HS-5 (cell line): ENCODE data around the gene PSMC2.

Experiments
- DNase-seq: peaks from one replicate; pipeline ENCODE4 v3.0.0-alpha.2; 2012; ENCODE audit warnings: low read depth

PSMC2 gene

DNA sequence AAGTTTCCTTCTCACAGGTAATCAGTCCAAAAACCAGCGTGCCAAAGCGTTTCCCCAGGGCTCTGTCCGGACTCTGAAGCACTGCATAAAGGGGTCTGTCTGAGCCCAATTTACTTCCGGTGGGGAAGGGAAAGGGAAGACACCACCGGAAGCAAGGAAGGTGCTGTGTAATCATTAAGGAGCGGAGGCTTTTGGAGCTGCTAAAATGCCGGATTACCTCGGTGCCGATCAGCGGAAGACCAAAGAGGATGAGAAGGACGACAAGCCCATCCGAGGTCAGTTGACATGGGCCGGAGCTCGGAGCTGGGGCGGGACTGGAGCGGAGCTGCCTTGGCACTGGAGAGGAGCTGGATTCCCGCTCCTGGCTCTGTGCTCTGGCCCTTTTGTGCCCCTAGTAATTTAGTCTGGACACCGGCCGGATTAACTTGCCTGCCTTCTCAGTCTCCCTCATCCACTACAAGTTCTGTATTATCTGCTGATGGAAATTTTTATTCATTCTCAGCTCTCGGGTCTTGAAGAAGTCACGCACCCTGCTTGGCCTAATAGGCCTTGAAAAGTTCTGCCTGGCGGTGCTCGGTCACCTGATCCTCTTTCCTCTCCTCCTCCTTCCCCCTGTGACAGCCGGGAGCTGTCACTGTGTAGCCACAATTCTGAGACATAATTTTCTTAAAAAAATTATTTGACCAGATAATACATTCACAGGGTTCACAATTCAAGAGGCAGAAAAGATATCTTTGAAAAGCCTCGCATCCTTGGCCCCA lies at the start of gene PSMC2:
Gene PSMC2, plus strand, starts transcription at position 137 of the 761 bp plus-strand sequence. Its CDS starts 69 bp downstream, at position 206.
- peak; percentile 54 for DNase-seq

GRCh38 chr7:103297837-103298179 lies 49.6 kb upstream of the PSMC2 start:
- no peak for DNase-seq

GRCh38 chr7:103299660-103300059 lies 47.8 kb upstream of the PSMC2 start:
- no peak for DNase-seq

- DNase-seq: no peak
These were observed 46.0 kb upstream of the PSMC2 start for GRCh38 chr7:103301441-103301840.

- DNase-seq: no peak
These were observed 39.8 kb upstream of the PSMC2 start for GRCh38 chr7:103307503-103308231.

- DNase-seq: no peak
These were observed 32.6 kb upstream of the PSMC2 start for GRCh38 chr7:103314852-103315251.

DNA sequence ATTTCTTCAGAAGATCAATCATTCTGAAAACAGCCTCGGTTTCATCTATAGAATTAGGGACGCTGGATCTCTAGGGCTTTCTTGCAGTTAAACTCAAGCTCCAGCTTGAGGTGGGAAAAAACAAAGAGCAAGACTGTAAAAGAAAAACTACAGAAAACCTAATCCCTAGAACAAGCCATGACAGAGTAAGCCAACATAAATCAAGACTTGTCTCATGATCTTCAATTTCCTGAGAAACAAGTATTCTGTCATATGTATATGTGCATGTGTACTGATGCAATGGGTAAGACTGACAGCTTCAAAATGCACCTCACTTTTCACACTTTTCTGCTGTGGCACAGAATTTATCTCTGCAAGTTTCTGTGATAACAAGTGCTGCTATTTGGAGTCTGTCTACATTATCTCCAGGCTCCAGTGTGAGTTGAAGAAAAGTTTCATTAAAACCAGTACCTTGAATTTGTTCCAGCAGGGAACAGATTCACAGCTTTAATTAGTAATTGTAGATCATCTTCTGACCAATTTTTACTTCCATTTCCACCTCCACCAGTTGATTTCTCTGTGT lies 31.0 kb upstream of the PSMC2 start:
- no peak for DNase-seq

GRCh38 chr7:103317009-103317408 lies 30.4 kb upstream of the PSMC2 start:
- no peak for DNase-seq

DNA sequence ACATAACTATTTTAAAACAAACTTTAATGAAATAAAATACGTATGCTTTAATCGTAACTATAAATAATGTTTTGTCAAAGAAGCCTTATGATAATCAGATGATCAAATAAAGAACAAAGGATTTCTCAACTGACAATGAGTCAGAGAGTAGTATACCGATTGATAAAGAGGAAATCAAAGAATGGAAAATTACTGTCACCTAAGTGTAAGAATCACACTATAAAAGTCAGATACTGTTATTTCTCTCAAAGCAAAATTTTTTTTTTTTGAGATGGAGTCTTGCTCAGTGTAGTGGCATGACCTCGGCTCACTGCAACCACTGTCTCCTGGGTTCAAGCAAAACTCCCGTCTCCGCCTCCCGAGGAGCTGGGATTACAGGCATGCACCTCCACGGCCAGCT lies 21.7 kb upstream of the PSMC2 start:
- no peak for DNase-seq

DNA sequence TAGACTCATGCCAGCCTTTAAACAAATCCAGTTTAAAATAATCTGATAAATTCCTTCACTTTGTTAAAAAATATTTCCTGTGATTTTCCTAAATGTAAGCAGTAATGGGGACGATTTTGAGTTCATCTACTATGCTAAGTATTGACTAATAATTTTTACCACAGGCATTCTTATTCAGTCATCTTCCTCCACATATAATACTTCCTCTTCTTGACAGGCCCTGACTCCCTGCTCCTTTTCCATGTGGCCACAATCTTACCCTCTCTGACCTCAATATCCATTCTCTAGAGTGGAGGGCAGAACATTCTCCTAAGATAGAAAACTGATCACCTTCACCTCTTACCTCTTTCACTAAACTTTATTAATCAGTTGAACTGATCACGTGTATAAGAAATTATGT lies 10.7 kb upstream of the PSMC2 start:
- no peak for DNase-seq

GRCh38 chr7:103338864-103339263 lies 8.6 kb upstream of the PSMC2 start:
- DNase-seq: no peak

- no peak for DNase-seq
These were observed 6.0 kb upstream of the PSMC2 start for GRCh38 chr7:103341466-103341865.

- DNase-seq: no peak
These were observed 4.1 kb upstream of the PSMC2 start for GRCh38 chr7:103343332-103343731.

DNA sequence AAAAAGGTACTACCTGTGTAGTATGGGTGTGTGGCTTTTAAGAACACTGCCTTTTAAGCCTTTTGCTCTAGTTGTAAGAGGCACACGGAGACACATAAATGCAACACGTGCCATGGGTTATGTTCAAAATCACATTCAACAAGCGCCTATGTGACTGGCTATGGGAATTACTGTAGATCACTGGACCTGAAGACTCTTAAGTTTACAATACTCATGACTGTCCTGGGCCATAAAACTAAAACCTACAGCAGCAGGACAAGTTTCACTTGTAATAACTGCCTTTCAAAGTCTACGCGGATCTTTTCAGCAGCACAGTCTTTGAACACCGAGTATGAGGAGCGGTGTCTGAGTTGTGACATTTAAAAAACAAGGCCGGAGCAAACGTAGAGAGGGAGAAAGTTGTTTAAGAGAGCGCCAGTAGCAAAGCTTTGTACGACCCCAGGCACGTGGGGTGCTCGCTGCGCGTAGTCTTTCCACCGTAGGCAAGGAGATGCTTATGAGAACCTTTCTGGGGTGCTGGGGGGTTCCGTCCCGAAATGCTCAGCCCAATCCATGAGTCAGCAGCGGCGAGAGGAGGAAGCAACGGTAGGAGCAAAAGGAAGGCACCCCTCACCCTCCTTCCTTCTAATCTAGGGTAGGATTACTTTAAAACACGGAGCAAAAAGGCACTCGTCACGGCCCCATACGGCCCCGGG lies 3.5 kb upstream of the PSMC2 start:
- DNase-seq: no peak

- DNase-seq: peak; percentile 70
These were observed 2.8 kb upstream of the PSMC2 start, which contains the start of gene DNAJC2 for GRCh38 chr7:103344453-103345149. TSS of gene DNAJC2 (minus strand) at chr7:103344767. CDS start at chr7:103344622, 145 bp downstream.

DNA sequence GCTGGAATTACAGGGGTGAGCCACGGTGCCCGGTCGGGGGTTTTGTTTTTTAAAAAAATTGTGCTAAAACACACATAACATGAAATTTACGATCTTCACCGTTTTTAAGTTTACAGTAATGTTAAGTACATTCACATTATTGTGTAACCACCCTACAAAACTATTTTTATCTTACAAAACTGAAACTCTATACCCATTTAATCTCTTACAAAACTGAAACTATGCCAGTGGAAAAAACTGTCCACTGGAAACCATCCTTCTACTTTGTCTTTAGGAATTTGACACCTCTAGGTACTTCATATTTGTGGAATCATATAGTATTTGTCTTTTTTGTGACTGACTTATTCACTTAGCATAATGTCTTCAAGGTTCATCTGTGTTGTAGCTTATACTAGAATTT lies 1.0 kb upstream of the PSMC2 start:
- DNase-seq: no peak

GRCh38 chr7:103348452-103348851 lies 1.0 kb downstream of the PSMC2 start:
- DNase-seq: no peak

GRCh38 chr7:103348959-103349358 lies 1.5 kb downstream of the PSMC2 start:
- DNase-seq: no peak

GRCh38 chr7:103349805-103350204 lies 2.4 kb downstream of the PSMC2 start:
- DNase-seq: no peak

- no peak for DNase-seq
These were observed 22.0 kb downstream of the PSMC2 start for GRCh38 chr7:103369432-103369831.

- no peak for DNase-seq
These were observed 26.6 kb downstream of the PSMC2 start for GRCh38 chr7:103373866-103374643.
